Activated CD8-positive, alpha-beta memory T cell treated with anti-CD3 and anti-CD28 coated beads, Interleukin-2, amount 10 ng/mL, durations not matched to agents 7 days and 5 days (primary cell): Measurements from ENCODE around the gene C6orf89. TPM values are rescaled to one million over a fixed set of nuclear protein-coding genes. Genes with fewer than 3 reads are reported as not detected.
"Not testable (repeated sequence)": the region's sequence is repeated elsewhere in the genome, so short reads cannot be mapped to it uniquely, and the experiment has no call there.

Source experiments
- ATAC-seq: fragments of 150-1000 bp; cut with Tn5 transposase; one replicate; pipeline ENCODE4 v1.10.0; 2021; ENCODE audit warnings: moderate library complexity
- CTCF ChIA-PET: fragments of 350-600 bp; sonication (Branson Sonifier 250); formaldehyde crosslinking; loops from one replicate; lab custom pipeline; 2021; ENCODE audit warnings: antibody characterized with exemption; lab: Charles Lee
- DNase-seq: peaks from one replicate; pipeline ENCODE4 v3.0.0-alpha.2; 2020
- H3K27ac Mint-ChIP-seq: one replicate; pipeline ENCODE4 v1.8.0; 2021; ENCODE audit warnings: mild to moderate bottlenecking, mixed read lengths
- H3K27me3 Mint-ChIP-seq: one replicate; pipeline ENCODE4 v1.8.0; 2021; ENCODE audit warnings: mixed read lengths
- H3K36me3 Mint-ChIP-seq: one replicate; pipeline ENCODE4 v1.8.0; 2021; ENCODE audit warnings: mild to moderate bottlenecking, mixed read lengths
- H3K4me1 Mint-ChIP-seq: one replicate; pipeline ENCODE4 v1.8.0; 2021; ENCODE audit warnings: mixed read lengths
- H3K4me3 Mint-ChIP-seq: one replicate; pipeline ENCODE4 v1.8.0; 2021; ENCODE audit warnings: mild to moderate bottlenecking, moderate library complexity, mixed read lengths
- H3K9me3 Mint-ChIP-seq: one replicate; pipeline ENCODE4 v1.8.0; 2022; ENCODE audit warnings: low read depth, mixed read lengths
- total RNA-seq, 2 experiments: library from RNA; stranded (reverse); gene quantifications; one replicate each; pipeline ENCODE4 v1.2.3, GENCODE V29; 2021

Gene C6orf89
- total RNA-seq, 2 experiments from 2014 or later = 46.4 to 47.7 TPM

DNA sequence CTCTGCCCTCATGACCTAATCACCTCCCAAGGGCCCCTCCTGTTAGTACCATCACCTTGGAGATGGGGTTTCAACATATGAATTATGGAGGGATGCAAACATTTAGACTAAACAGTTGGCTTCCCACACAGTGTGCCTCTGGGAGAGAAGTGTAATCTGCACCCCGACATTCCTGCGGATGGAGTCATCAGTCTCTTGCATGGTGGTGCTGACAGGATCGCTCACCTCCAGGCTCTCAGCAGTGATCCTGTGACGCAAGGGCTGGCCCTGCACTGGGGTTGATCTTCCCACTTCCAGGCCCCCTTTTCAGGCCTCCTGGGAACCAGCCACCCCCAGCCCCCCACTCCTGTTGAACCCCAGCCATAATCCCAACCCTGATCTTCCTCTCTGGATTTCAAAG lies 52.8 kb downstream of the C6orf89 start:
- Mint-ChIP-seq H3K4me1 (peaks cover 27% of the 10 kb centered on the region), H3K4me3 (no peak overlapping the region), H3K27me3 (peaks cover 9% of the 10 kb centered on the region), H3K9me3 (no peaks in the 10 kb centered on the region), H3K27ac (no peak overlapping the region), H3K36me3 (no peaks in the 10 kb centered on the region)
- no peak for ATAC-seq
- CTCF ChIA-PET = no interaction called here
- DNase-seq = no peak

DNA sequence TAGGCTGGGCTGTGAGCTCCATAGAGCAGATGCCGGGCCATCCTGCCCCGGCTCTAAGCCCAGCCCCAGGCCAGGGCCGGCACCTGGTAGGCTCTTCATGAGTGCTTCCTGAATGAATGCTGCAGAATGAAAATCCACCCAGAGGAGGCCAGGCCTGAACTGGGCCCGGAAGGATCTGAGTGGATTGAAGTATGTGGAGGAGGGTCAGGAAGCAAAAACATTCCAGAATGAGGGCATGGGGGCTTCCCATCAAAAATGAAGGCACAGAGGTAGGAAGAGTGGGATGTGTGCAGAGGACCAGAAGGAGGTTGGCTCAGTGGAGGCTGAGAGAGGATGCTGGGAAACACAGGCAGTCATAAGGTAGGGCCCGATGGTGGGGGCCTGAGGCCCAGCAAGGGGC lies 53.3 kb downstream of the C6orf89 start:
- H3K9me3 Mint-ChIP-seq, DNase-seq, ATAC-seq, H3K27ac Mint-ChIP-seq, H3K4me3 Mint-ChIP-seq, H3K27me3 Mint-ChIP-seq, H3K36me3 Mint-ChIP-seq, CTCF ChIA-PET: not testable (repeated sequence)
- H3K4me1 Mint-ChIP-seq = peaks cover 24% of the 10 kb centered on the region

DNA sequence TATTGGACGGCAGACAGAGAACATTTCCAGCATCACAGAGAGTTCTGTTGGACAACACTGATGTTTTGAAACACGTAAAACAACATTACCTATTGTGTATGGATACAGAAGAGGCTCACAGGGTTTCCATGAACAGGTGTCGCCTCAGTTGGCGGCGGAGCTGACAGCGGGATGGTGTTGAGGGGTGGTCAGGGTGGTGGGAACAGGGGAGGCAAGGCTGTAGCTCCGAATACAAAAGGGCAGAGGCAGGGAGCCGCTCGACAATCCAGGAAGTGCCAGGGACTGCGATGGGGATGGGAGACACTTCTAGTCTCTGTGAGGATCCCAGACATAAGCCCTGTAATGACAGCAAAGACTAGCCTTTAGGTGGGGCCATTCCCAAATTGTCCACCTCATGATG lies 54.3 kb downstream of the C6orf89 start:
- H3K27me3 Mint-ChIP-seq = peaks cover 13% of the 10 kb centered on the region
- no peaks in the 10 kb centered on the region for H3K36me3 Mint-ChIP-seq
- no peaks in the 10 kb centered on the region for H3K9me3 Mint-ChIP-seq
- H3K27ac Mint-ChIP-seq = no peak overlapping the region
- H3K4me1 Mint-ChIP-seq = peaks cover 22% of the 10 kb centered on the region
- H3K4me3 Mint-ChIP-seq = no peak overlapping the region
- ATAC-seq (no peak), DNase-seq (no peak)
- CTCF ChIA-PET = interaction anchor here (1.0 to 1.5 kb wide), 3 partner anchors 8 to 55 kb away, joined by 3 to 4 read pairs (median 3); no protein-coding TSS in a partner anchor

DNA sequence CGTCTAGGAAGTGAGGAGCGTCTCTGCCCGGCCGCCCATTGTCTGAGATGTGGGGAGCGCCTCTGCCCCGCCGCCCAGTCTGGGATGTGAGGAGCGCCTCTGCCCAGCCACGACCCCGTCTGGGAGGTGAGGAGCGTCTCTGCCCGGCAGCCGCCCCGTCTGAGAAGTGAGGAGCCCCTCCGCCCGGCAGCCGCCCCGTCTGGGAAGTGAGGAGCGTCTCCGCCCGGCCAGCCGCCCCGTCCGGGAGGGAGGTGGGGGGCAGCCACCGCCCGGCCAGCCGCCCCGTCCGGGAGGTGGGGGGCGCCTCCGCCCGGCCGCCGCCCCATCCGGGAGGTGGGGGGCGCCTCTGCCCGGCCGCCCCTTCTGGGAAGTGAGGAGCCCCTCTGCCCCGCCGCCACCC lies 55.8 kb downstream of the C6orf89 start:
- not testable (repeated sequence) for ATAC-seq, H3K4me3 Mint-ChIP-seq, H3K36me3 Mint-ChIP-seq, H3K9me3 Mint-ChIP-seq, DNase-seq, H3K27ac Mint-ChIP-seq
- Mint-ChIP-seq H3K27me3 (peaks cover 13% of the 10 kb centered on the region), H3K4me1 (peaks cover 19% of the 10 kb centered on the region)
- CTCF ChIA-PET = interaction anchor here (1.5 kb wide), 1 partner anchor 57 kb away, joined by 4 read pairs; no protein-coding TSS in a partner anchor

DNA sequence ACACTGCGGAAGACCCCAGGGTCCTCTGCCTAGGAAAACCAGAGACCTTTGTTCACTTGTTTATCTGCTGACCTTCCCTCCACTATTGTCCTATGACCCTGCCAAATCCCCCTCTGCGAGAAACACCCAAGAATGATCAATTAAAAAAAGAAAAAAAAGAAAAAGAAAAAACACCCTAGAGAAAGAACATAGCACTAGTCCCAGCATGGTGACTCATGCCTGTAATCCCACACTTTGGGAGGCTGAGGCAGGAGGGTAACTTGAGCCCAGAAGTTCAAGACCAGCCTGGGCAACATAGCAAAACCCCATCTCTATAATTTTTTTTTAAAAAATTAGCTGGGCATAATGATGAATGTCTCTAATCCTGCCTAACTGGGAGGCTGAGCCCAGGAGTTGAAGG lies 56.6 kb downstream of the C6orf89 start:
- H3K36me3 Mint-ChIP-seq, H3K9me3 Mint-ChIP-seq, H3K4me3 Mint-ChIP-seq, ATAC-seq, CTCF ChIA-PET, H3K27ac Mint-ChIP-seq, DNase-seq: not testable (repeated sequence)
- Mint-ChIP-seq H3K27me3 (peaks cover 13% of the 10 kb centered on the region), H3K4me1 (peaks cover 20% of the 10 kb centered on the region)

DNA sequence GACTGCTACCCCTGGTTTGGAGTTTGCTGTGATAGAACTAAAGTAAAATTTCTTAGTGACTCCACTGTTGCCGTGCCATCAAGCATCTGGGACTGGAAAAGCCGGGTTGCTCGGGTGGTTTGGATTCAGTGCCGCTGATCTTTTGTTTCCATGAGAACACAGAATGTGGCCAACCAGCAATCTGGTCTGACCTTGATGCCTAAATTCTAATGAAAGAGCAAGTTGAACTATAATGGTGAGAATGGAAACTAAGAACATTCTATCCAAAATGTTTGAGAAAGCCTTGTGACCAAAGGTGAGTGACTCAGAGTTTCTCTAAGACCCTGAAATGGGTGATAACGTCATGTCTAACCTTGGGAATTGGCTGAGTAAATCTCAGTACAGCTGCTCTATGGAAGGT lies 58.9 kb downstream of the C6orf89 start:
- Mint-ChIP-seq H3K9me3 (no peaks in the 10 kb centered on the region), H3K4me3 (no peak overlapping the region), H3K36me3 (no peaks in the 10 kb centered on the region), H3K27me3 (peaks cover 13% of the 10 kb centered on the region), H3K4me1 (peaks cover 42% of the 10 kb centered on the region), H3K27ac (no peak overlapping the region)
- CTCF ChIA-PET = interaction anchor here (1.4 kb wide), 1 partner anchor 11 kb away, joined by 5 read pairs; no protein-coding TSS in a partner anchor
- DNase-seq = no peak
- ATAC-seq = no peak

DNA sequence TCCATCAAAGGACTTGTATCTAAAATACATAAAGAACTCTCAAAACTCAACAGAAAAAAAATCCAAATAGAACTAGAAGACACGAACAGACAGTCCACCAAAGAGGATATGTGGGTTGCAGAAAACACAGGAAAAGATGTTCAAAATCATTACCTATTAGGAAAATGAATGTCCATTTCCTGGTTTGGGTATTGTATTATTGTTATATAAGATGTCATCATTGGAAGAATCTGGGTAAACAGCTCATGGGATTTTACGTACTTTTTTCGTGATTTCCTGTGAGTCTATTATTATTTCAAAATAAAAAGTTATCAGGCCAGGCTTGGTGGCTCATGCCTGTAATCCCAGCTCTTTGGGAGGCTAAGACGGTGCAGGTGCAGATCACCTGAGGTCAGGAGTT lies 59.5 kb downstream of the C6orf89 start:
- peaks cover 46% of the 10 kb centered on the region for H3K4me1 Mint-ChIP-seq
- peaks cover 13% of the 10 kb centered on the region for H3K27me3 Mint-ChIP-seq
- no peak for DNase-seq
- no peak overlapping the region for H3K27ac Mint-ChIP-seq
- H3K4me3 Mint-ChIP-seq = no peak overlapping the region
- CTCF ChIA-PET = interaction anchor here (1.4 to 1.5 kb wide), 2 partner anchors 11 kb away, joined by 4 to 5 read pairs; no protein-coding TSS in a partner anchor
- H3K36me3 Mint-ChIP-seq = no peaks in the 10 kb centered on the region
- ATAC-seq = no peak
- H3K9me3 Mint-ChIP-seq = no peaks in the 10 kb centered on the region

DNA sequence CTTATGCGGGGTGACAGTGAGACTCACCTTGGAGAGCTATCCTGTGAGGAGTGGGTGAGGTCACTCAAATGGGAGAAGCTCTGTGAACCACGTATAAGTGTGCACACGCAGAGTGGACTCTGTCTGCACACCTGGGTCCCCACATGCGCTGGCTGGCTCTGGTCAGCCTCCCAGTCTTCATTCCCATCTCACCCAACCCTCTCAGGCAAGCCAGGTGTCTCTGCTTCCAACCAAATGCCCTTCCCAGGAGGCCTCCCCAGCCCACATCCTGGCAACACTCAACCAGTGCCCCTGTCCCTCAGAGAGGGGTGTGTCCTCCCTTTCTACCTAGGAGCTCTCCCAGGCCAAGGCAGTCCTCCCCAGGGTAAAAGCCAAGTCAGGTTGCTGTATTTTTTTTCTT lies 60.8 kb downstream of the C6orf89 start:
- Mint-ChIP-seq H3K27ac (no peak overlapping the region), H3K4me3 (no peak overlapping the region), H3K36me3 (no peaks in the 10 kb centered on the region), H3K4me1 (peaks cover 44% of the 10 kb centered on the region), H3K9me3 (no peaks in the 10 kb centered on the region), H3K27me3 (peaks cover 11% of the 10 kb centered on the region)
- DNase-seq (no peak), ATAC-seq (no peak)
- CTCF ChIA-PET = interaction anchor here (1.2 to 2.2 kb wide), 3 partner anchors 12 to 34 kb away, joined by 3 to 5 read pairs (median 4); no protein-coding TSS in a partner anchor

DNA sequence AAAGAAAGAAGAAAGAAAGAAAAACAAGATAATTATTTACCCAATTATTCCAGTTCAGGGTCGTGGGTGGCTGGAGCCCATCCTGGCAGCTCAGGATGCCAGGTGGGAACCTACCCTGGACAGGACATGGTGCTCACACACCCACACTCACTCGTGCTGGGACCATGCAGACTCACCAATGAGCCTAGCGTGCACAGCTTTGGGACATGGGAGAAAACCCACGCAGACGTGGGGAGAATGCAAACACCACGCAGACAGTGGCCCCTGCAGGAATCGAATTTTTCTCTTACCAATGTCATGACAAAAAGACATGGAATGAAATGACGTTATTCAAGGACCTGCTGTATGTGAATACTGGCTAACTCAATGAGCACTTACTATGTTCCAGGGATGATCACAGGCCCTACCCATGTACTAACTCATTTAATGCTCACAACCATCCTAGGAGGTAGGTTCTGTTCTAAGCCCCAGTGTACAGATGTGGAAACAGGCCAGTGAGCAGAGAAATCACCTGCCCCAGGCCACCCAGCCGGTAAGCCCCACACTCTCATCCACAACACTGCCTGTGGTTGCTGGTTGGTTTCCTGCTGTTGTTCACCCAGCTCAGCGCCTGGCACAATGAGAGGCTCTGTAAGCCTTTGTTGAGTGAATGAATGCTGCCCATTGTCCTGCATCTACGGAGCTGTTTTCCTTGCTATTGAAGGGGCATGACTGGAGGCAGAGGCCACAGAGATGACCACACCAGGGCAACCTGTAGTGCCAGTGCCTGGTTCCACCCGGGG lies 62.0 kb downstream of the C6orf89 start:
- Mint-ChIP-seq H3K4me3 (no peak overlapping the region), H3K27me3 (peaks cover 8% of the 10 kb centered on the region)
- peak; percentile 90 for ATAC-seq

DNA sequence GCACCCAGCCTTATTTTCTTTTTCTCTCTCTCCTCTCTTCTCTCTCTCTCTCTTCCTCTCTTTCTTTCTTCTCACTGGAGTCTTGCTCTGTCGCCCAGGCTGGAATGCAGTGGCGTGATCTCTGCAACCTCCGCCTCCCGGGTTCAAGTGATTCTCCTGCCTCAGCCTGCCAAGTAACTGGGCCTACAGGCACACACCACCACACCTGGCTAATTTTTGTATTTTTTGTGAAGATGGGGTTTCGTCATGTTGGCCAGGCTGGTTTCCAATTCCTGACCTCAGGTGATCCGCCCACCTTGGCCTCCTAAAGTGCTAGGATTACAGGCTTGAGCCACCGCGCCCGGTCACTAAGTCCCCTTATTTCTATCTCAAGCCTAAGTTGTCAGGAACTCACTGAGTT lies 63.3 kb downstream of the C6orf89 start:
- DNase-seq, H3K9me3 Mint-ChIP-seq, H3K27me3 Mint-ChIP-seq, ATAC-seq, H3K4me3 Mint-ChIP-seq, CTCF ChIA-PET, H3K27ac Mint-ChIP-seq, H3K36me3 Mint-ChIP-seq: not testable (repeated sequence)
- H3K4me1 Mint-ChIP-seq = peaks cover 48% of the 10 kb centered on the region

More for the DNA sequence above, 62.0 kb downstream of the C6orf89 start:
- H3K4me1 Mint-ChIP-seq = peaks cover 44% of the 10 kb centered on the region
- CTCF ChIA-PET = interaction anchor here (0.6 to 2.2 kb wide), 5 partner anchors 8 to 1024 kb away, joined by 3 to 7 read pairs (median 3); no protein-coding TSS in a partner anchor
- H3K27ac Mint-ChIP-seq = peak overlapping the region; percentile 29
- no peaks in the 10 kb centered on the region for H3K9me3 Mint-ChIP-seq
- peak; percentile 81 for DNase-seq
- H3K36me3 Mint-ChIP-seq = no peaks in the 10 kb centered on the region

DNA sequence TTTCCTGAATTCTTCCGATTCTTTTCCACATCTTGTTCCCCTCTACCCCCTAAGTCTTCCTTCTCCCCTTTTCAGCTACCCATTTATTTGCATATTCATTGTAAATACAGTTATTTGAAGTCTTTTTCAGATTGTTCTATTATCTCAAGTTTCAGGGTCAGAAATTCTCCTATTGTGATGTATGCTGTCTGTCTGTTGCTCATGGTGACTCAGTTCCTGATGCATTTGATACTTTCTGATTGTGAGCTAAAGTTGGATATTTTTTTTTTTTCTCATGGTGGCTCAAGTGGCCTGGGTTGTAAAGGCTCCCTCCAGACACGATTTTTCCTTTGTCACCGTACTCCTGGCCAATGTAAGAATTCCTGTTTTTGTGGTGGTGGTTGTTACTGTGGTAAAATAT lies 63.9 kb downstream of the C6orf89 start:
- peaks cover 2% of the 10 kb centered on the region for H3K27me3 Mint-ChIP-seq
- DNase-seq (no peak), ATAC-seq (no peak)
- no peaks in the 10 kb centered on the region for H3K36me3 Mint-ChIP-seq
- H3K27ac Mint-ChIP-seq = no peak overlapping the region
- no peaks in the 10 kb centered on the region for H3K9me3 Mint-ChIP-seq
- H3K4me1 Mint-ChIP-seq = peaks cover 52% of the 10 kb centered on the region
- H3K4me3 Mint-ChIP-seq = no peak overlapping the region
- CTCF ChIA-PET = no interaction called here

DNA sequence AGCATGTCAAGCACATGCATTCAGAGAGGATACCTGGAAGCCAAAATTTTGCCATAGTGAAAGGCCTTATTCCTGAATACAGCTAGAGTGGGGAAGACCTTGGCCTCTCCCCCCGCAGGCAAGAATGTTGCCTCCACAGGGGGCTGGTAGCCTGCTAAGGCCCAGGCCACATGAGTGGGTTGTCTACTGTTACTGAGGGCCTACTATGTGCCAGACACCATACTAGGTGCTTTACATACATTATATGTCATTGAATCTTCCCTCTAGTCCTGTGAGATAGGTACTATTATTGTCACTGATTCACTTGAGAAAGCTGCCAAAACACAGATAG lies 68.1 kb downstream of the C6orf89 start:
- H3K4me3 Mint-ChIP-seq = no peak overlapping the region
- H3K27ac Mint-ChIP-seq = peak overlapping the region; percentile 45
- H3K36me3 Mint-ChIP-seq = no peaks in the 10 kb centered on the region
- H3K9me3 Mint-ChIP-seq = no peaks in the 10 kb centered on the region
- DNase-seq (no peak), ATAC-seq (no peak)
- peaks cover 50% of the 10 kb centered on the region for H3K4me1 Mint-ChIP-seq
- peaks cover 2% of the 10 kb centered on the region for H3K27me3 Mint-ChIP-seq
- CTCF ChIA-PET = interaction anchor here (1.6 to 5.1 kb wide), 3 partner anchors 27 to 65 kb away, joined by 3 to 25 read pairs (median 8); no protein-coding TSS in a partner anchor

DNA sequence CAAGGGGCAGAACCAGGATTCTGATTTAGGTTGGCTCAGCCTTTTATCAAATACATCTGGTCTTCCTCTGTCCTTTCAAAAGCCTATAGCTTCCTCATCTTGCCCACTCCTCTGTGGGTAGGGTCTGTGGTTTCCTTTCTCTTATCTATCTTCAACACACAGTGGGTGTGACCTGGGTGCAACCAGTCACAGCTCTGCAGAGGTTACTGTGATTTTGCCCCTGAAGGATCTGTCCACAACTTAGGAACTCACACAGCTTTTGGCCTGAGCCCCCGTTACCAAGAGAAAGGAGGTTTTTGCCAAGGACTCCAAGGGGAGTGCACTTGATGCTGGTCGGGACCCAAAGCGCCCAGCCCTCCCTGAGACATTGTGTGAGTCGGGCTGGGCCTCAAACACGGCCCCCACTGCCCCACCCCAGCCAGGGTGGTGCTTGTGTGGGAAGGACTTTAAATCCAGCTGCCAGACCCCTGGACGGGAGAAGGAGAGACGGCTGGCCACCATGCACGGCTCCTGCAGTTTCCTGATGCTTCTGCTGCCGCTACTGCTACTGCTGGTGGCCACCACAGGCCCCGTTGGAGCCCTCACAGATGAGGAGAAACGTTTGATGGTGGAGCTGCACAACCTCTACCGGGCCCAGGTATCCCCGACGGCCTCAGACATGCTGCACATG lies 68.6 kb downstream of the C6orf89 start, which contains the start of gene PI16:
PI16 (plus strand) TSS at position 477 of the 670 bp plus-strand sequence; CDS start at position 500, 23 bp downstream.
- H3K36me3 Mint-ChIP-seq = no peaks in the 10 kb centered on the region
- H3K9me3 Mint-ChIP-seq = no peaks in the 10 kb centered on the region
- CTCF ChIA-PET = interaction anchor here (1.3 to 5.1 kb wide), 4 partner anchors 27 to 64 kb away, joined by 3 to 25 read pairs (median 6); no protein-coding TSS in a partner anchor
- peaks cover 45% of the 10 kb centered on the region for H3K4me1 Mint-ChIP-seq
- peak; percentile 63 for DNase-seq
- H3K27ac Mint-ChIP-seq = peak within 1 kb of the TSS; percentile 45
- peaks cover 2% of the 10 kb centered on the region for H3K27me3 Mint-ChIP-seq
- no peak within 1 kb of the TSS for H3K4me3 Mint-ChIP-seq
- ATAC-seq = peak; percentile 74
